Keratinocyte (primary cell): ENCODE data around the gene ARMC9. TPM values are rescaled to one million over a fixed set of nuclear protein-coding genes. Genes with fewer than 3 reads are reported as not detected.

ENCODE experiments used
- DNase-seq: peaks from one replicate; pipeline ENCODE4 v3.0.0-alpha.2; 2011; ENCODE audit warnings: low read depth, missing footprints, low spot score
- FAIRE-seq: peaks from 2 replicates; lab custom pipeline; 2011; peaks lifted over from hg19 to GRCh38; lab: Jason Lieb, UNC
- H2AFZ ChIP-seq: 2 replicates; pipeline ENCODE4 v1.6.0; 2012; ENCODE audit warnings: low read length, control low read depth, inconsistent platforms; ENCODE audit not compliant: control insufficient read depth
- H3K27ac ChIP-seq: 2 replicates; pipeline ENCODE4 v1.5.1; 2011; ENCODE audit warnings: low read length; ENCODE audit not compliant: control insufficient read depth, insufficient read depth
- H3K27me3 ChIP-seq: 3 replicates; pipeline ENCODE4 v1.6.0; 2011; ENCODE audit warnings: low read length; ENCODE audit not compliant: control insufficient read depth, insufficient read depth; ENCODE audit errors: extremely low read depth
- H3K36me3 ChIP-seq, 2 experiments: 2 replicates in 1 of 2; 3 replicates in 1 of 2; pipeline ENCODE4 v1.5.1; 2011; ENCODE audit warnings: low read length in 2 of 2, mild to moderate bottlenecking in 1 of 2; ENCODE audit not compliant: control insufficient read depth in 2 of 2, insufficient read depth in 2 of 2; ENCODE audit errors: extremely low read depth in 1 of 2
- H3K4me1 ChIP-seq: 3 replicates; pipeline ENCODE4 v1.5.1; 2011; ENCODE audit warnings: low read length; ENCODE audit not compliant: control insufficient read depth, insufficient read depth; ENCODE audit errors: extremely low read depth
- H3K4me2 ChIP-seq: 3 replicates; pipeline ENCODE4 v1.6.0; 2011; ENCODE audit warnings: low read depth, low read length; ENCODE audit not compliant: control insufficient read depth, insufficient read depth; ENCODE audit errors: extremely low read depth
- H3K4me3 ChIP-seq, 3 experiments: fragments of 200-600 bp in 1 of 3; sonication (generic) in 1 of 3; 2 replicates in 2 of 3; 3 replicates in 1 of 3; pipeline ENCODE4 v1.5.1; 2011 to 2016; ENCODE audit warnings: low read length in 3 of 3, mild to moderate bottlenecking in 3 of 3, control low read depth in 2 of 3, inconsistent platforms in 1 of 3, low read depth in 1 of 3, mixed read lengths in 1 of 3, mixed run types in 1 of 3, moderate library complexity in 1 of 3; ENCODE audit not compliant: control insufficient read depth in 2 of 3, insufficient read depth in 2 of 3; ENCODE audit errors: extremely low read depth in 1 of 3
- H3K79me2 ChIP-seq: 2 replicates; pipeline ENCODE4 v1.6.0; 2012; ENCODE audit warnings: low read length; ENCODE audit not compliant: control insufficient read depth, insufficient read depth
- H3K9ac ChIP-seq: 3 replicates; pipeline ENCODE4 v1.6.0; 2011; ENCODE audit warnings: low read length; ENCODE audit not compliant: control insufficient read depth, insufficient read depth; ENCODE audit errors: extremely low read depth
- H3K9me1 ChIP-seq: 3 replicates; pipeline ENCODE4 v1.6.0; 2011; ENCODE audit warnings: low read length; ENCODE audit not compliant: control insufficient read depth, insufficient read depth; ENCODE audit errors: extremely low read depth
- H3K9me3 ChIP-seq: 2 replicates; pipeline ENCODE4 v1.5.1; 2012; ENCODE audit warnings: low read depth, low read length; ENCODE audit not compliant: control insufficient read depth
- H4K20me1 ChIP-seq: 3 replicates; pipeline ENCODE4 v1.6.0; 2011; ENCODE audit warnings: low read length; ENCODE audit not compliant: control insufficient read depth, insufficient read depth; ENCODE audit errors: extremely low read depth
- CTCF ChIP-seq, 3 experiments: IDR thresholded peaks in 1 of 3; conservative IDR thresholded peaks in 1 of 3; optimal IDR thresholded peaks in 1 of 3; 2 replicates in 2 of 3; 3 replicates in 1 of 3; pipeline versions ENCODE3 to v1.5.1; 2011; ENCODE audit warnings: low read length in 3 of 3, mild to moderate bottlenecking in 3 of 3, moderate library complexity in 2 of 3, control low read depth in 1 of 3, inconsistent platforms in 1 of 3; ENCODE audit not compliant: insufficient read depth in 2 of 3; ENCODE audit errors: extremely low read depth in 1 of 3
- EZH2 ChIP-seq: IDR thresholded peaks from one replicate; pipeline ENCODE4 v1.6.1; 2012; ENCODE audit warnings: inconsistent platforms, mild to moderate bottlenecking, low read length, moderate library complexity
- dilution Hi-C: fragments of 300-500 bp; cut with MboI; formaldehyde crosslinking; loops from one replicate; pipeline ENCODE4 v1.7.0; 2020; ENCODE audit warnings: low sequenced_read_pairs; ENCODE audit not compliant: extremely low pct_ligation_motif_present
- polyA plus RNA-seq, 5 experiments: library from polyadenylated mRNA; depleted of rRNA in 3 of 5; stranded (reverse) in 3 of 5; stranded (forward) in 1 of 5; unstranded in 1 of 5; fragments of >200 nt; gene quantifications; 1 replicate in 1 of 5; 2 replicates in 3 of 5; 3 replicates in 1 of 5; pipeline versions ENCODE4 v1.2.1 to v1.2.3, GENCODE V29; 2011 to 2012; ENCODE audit warnings: missing spikeins in 2 of 5, low read depth in 1 of 5, low replicate concordance in 1 of 5

The ARMC9 gene
- polyA plus RNA-seq, 1 donor (not counting 4 experiments of a cell fraction or from before 2014, with no cell fraction given): 16.2 TPM

- Histone ChIP-seq H3K9ac (no peak overlapping the region), H3K27ac (no peak overlapping the region), H4K20me1 (no peaks in the 10 kb centered on the region), H3K4me2 (no peak overlapping the region), H3K27me3 (no peaks in the 10 kb centered on the region), H2AFZ (no peak overlapping the region), H3K36me3 (no peaks in the 10 kb centered on the region), H3K9me3 (no peaks in the 10 kb centered on the region), H3K4me1 (peaks cover 22% of the 10 kb centered on the region), H3K4me3 (no peak overlapping the region), H3K79me2 (no peaks in the 10 kb centered on the region), H3K9me1 (no peaks in the 10 kb centered on the region)
- dilution Hi-C loops: no loop called here
- DNase-seq: no peak
- no peak for TF ChIP-seq CTCF (optimal IDR thresholded peaks at IDR 0.05 in 1 of 3, IDR thresholded peaks at IDR 0.05 in 1 of 3, conservative IDR thresholded peaks at IDR 0.05 in 1 of 3; ENCODE audit: extremely low read depth in 1 of 3, insufficient read depth in 2 of 3, low read length in 3 of 3)
- no peak for FAIRE-seq
Measured at GRCh38 chr2:231201475-231201814, 3.0 kb downstream of the ARMC9 start.

- no peaks in the 10 kb centered on the region for H3K27me3 ChIP-seq
- no peak for TF ChIP-seq EZH2
- no peak for TF ChIP-seq CTCF (optimal IDR thresholded peaks at IDR 0.05 in 1 of 3, IDR thresholded peaks at IDR 0.05 in 1 of 3, conservative IDR thresholded peaks at IDR 0.05 in 1 of 3; ENCODE audit: extremely low read depth in 1 of 3, insufficient read depth in 2 of 3, low read length in 3 of 3)
- H4K20me1 ChIP-seq: no peaks in the 10 kb centered on the region
- dilution Hi-C loops: no loop called here
- H3K79me2 ChIP-seq: no peaks in the 10 kb centered on the region
- DNase-seq (no peak), FAIRE-seq (no peak)
- H3K9me3 ChIP-seq: no peaks in the 10 kb centered on the region
- H3K4me3 ChIP-seq: no peak overlapping the region
- H3K36me3 ChIP-seq: no peaks in the 10 kb centered on the region
- H3K9ac ChIP-seq: no peak overlapping the region
- no peak overlapping the region for H3K27ac ChIP-seq
- H3K4me2 ChIP-seq: no peak overlapping the region
- H3K9me1 ChIP-seq: no peaks in the 10 kb centered on the region
- no peak overlapping the region for H2AFZ ChIP-seq
- peaks cover 22% of the 10 kb centered on the region for H3K4me1 ChIP-seq
Measured at GRCh38 chr2:231203087-231203486, 4.7 kb downstream of the ARMC9 start.
